GM19438 (cell line): Measurements from ENCODE around the gene MLLT10.

Experiments
- ATAC-seq: cut with Tn5 transposase; IDR thresholded peaks from one replicate; pipeline ENCODE4 v1.9.1; 2021; ENCODE audit warnings: low read depth; ENCODE audit not compliant: unreplicated experiment

The MLLT10 gene

DNA sequence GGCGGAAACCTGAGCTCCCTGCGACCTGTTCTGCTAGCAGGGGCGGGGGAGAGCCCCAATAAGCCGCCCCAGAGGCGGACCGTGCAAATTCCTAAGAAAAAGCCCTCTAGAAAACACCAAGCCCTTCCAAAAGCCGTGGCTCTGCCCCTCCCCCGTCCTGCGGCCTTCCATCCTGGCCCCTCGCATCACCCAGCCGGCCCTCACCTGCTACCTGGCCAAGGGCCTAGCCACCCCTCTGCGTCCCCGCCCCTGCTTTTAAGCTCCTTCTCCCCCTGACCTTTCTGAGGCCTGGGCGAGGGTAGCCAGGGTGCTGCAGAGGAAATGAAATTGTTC, 33.5 kb upstream of the MLLT10 start:
- no peak for ATAC-seq

- no peak for ATAC-seq
These were observed 32.9 kb upstream of the MLLT10 start for GRCh38 chr10:21501091-21501490.

- ATAC-seq: no peak
These were observed 32.2 kb upstream of the MLLT10 start for GRCh38 chr10:21501731-21502347.

GRCh38 chr10:21502348-21502740, 31.7 kb upstream of the MLLT10 start:
- no peak for ATAC-seq

- no peak for ATAC-seq
These were observed 30.5 kb upstream of the MLLT10 start for GRCh38 chr10:21503542-21503941.

DNA sequence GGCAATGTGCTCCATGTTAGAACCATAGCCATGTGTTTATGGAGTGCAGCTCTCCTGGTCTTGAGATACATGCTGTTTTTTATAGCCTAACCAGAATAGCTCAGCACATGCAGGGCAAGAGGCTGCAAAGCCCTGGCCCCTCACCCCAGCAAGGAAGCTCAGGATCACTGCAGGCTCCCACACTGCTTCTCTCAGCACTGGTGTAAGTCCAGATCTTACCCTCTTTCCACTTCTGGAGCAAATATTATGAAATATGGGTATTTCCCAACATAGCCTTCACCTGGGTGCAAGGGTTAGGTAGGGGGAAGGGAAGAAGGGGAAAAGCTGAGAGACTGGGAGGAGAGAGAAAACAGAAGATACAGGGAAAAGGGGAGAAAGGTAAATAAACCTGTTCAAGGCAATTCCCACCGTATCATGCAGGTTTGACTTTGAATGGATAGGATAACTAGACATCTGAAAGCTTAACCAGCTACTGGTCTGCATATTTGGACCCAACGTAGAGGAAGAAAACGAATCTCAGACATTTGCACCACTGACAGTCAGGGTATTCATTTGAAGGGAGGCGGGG, 28.2 kb upstream of the MLLT10 start:
- no peak for ATAC-seq

DNA sequence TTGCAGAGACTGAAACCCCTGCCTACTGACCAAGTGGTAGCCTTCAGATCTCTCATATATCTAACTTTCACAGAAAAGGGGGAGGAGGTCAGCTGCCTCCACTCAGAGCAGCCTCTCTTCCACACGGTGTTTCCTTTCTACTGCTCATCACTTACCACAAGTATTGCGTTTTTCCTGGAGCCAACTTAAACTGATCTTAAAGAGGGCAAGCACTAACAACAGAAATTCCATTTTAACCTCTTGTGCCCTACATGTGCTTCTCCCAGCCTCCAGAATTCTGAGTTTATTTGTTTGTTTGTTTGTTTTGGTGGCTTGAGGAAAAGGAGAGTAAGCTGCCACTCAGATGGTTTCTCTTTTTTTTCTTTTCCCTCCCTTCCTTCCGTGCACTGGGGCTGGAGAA, 27.7 kb upstream of the MLLT10 start:
- ATAC-seq: no peak

DNA sequence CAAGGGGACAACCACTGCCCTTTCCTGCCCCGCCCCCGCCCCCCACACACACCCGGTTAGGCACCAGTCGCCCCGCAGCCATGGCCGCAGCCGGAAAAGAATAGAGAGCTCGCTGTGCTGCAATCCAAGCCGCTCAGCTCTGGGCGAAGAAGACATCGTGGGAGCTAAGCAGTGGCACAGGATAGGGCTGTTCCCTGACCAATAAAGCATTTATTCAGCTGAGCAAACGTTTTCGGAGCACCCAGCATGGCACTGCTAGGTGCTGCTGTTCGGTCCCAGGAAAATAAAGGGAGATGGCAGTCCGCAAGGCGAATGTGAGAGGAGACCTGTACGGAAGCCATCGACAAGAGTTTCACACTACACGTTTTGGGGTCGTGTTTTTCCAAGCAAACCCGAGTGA, 26.9 kb upstream of the MLLT10 start:
- ATAC-seq: no peak

- ATAC-seq: no peak
These were observed 25.2 kb upstream of the MLLT10 start for GRCh38 chr10:21508706-21509331.

DNA sequence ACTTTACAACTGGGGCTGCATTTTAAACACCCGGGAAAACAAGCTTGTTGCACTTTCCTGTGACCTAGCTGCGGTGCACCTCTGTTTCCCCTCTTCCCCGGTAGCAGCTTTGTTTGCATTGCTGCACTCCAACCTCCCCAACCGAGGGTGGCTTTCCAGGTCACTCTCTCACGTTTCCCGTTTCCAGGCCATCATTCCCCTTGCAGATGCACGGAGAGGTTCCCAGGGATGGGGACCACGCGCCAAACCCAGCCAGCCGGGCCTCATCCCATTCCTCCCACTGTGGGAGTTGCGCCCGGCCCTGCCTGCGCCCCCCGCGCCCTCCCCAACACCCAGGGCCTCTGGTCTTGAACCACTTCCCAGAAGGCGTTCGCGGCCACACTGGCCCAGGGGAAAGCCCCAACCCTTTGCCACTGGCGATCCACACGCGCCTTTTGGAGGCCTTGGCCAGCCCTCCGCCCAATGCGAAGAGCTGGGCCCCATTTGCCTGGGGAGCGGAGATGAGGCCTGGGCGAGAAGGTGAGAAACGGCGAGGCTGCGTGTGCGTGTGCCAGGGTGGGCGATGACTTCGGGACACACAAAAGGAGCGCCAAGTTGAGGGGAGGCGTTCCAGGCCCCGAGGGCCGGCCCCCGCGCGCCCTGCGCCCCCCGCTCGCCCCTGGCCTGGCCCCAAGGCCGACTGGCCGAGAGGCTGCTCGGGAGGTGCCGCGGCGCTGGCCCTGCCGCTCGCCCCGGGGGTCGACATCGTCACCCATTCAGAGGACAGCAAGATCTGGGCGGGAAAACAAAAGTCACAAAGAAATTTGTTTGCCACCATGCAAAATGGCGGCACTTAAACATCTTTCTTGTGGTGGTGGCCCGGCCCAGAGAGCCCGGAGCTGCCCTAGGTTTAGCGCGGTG, 24.4 kb upstream of the MLLT10 start:
- ATAC-seq: no peak

GRCh38 chr10:21510241-21511094, 23.6 kb upstream of the MLLT10 start:
- ATAC-seq: no peak

GRCh38 chr10:21511095-21511570, 22.9 kb upstream of the MLLT10 start:
- ATAC-seq: no peak

DNA sequence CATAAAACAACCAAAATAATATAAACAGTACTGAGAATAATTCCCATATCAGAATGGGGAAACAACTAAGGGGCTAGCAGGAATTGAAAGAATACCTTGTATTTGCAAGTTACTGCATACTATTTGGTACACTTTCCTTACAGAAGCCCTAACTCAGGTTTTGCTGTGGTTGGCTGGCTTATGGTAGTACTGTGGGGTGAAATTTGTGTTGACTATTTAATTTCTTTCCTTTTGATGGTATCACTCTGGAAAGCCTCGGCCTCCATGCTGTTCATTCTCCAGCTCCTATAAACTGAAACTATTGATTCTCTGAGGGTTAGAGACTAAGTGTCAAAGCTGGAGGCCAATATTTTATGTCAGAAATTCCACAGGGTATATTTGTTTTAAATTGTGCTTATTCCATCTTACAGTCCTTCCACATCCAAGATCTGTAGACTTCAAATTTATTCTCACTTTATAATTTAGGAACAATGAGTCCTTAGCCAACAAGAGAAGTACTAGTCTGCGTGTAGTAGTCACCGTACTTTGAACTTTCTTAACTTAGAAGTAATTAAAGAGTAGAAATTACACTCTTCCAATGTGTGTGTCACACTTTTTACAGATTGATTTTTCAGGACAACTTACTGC, 22.0 kb upstream of the MLLT10 start:
- no peak for ATAC-seq

DNA sequence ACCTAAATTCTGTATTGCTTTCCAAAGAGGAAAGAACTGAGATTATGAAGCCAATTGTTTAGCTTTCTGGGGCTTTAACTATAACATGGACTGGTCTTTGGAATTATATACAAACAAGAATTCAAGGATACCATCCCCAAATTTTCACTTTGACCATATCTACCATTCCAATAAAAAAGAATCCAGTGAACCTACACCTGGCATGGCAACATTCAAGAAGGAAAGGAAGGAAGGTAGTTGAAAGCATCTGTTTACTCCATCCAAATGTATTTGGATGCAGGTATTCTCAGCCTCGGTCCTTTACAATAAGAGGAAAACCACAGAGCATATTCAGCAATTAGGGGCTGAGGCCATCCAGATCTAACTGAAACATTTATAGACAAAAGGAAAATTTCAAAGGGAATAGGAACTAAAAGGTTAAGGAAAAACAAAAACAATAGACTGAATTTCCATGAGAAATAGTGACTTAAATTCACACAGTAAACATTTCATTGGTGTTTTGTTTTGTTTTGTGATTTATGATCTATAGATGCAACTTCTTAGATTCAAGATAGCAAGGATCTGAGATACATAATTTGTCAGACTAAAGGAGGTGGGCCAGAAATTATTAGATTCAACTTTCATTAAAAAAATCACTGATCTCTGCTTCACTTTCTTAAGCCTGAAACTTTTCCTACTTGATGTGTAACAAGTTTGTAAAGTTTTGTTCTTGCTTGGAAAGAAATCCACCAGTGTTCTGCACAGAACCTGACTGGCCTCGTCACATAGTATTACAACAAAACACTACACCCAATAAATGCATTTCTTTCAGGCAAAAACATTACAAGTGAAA, 21.2 kb upstream of the MLLT10 start:
- no peak for ATAC-seq

- ATAC-seq: no peak
These were observed 20.6 kb upstream of the MLLT10 start for GRCh38 chr10:21513405-21513788.

DNA sequence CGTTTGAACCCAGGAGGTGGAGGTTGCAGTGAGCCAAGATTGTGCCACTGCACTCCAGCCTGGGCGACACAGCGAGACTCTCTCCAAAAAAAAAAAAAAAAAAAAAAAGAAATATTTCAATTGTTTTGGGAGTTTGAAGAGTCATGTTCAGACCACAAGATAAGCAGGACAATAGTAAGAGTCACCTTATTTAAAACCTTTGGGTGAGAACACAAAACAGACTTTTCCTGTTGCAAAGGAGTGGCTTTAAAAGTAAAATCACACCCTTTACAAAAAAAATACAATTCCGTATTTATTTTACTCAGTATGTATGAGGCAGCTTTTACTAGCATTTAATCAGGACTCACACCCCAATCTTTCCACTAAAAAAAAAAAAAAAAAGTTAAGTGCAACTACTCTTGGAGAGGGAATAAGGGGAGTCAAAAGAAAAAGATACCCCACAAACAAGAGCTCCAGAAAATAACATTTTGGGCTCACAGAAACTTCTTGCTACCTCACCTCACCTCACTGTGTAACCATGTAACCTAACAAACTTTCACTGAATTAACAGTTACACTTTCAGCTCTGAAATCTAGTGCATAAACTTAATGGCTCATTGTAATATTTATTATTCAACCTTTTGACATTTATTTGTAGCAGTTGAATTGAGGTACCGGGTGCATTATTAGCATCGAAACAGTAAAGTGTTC, 19.8 kb upstream of the MLLT10 start:
- no peak for ATAC-seq

- ATAC-seq: no peak
These were observed 19.1 kb upstream of the MLLT10 start for GRCh38 chr10:21514818-21515351.
